ENCODE results near the gene CD46.

DNA sequence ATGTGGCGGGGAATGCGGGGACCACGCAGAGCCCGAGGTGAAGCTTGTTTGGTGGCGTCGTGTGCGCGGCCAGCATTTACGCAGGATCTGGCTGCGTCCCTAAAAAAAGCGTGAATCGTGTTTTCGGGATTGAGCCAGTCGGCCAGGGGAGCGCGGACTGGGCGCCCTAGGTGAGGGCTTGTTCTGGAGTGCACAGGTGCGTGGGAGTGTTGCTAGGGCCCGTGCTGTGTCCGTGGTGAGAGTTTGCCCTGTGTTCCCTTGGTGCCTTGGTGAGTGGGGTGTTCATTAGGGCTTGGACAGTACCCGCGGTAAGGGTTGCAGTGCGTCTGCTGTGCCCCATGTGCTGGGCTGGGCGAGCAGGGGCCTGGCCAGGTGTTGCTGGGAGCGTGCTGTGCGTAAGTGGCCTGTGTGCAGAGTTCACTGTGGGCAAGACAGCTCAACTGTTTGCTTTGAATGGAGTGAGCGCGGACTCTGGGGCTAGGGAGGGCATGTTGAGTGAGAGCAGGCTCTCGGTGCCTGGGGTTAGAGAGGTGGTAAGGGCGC is 673 bp downstream of the CD46 start:
- TF ChIP-seq CTCF (IDR thresholded peaks at IDR 0.05) (no peak), POLR2A (IDR thresholded peaks at IDR 0.05) (no peak)

All from testis (tissue), 2 donors.